NCI-H1694 treated with DMSO at 0.1 percent for 48 hours (cell line): Measurements from ENCODE around the gene PLEKHA4.
"Not testable (repeated sequence)": the region's sequence is repeated elsewhere in the genome, so short reads cannot be mapped to it uniquely, and the experiment has no call there.

Experiments
- DNase-seq: peaks from one replicate; lab custom pipeline; 2025; lab: John Stamatoyannopoulos, UW

The PLEKHA4 gene, protein sequence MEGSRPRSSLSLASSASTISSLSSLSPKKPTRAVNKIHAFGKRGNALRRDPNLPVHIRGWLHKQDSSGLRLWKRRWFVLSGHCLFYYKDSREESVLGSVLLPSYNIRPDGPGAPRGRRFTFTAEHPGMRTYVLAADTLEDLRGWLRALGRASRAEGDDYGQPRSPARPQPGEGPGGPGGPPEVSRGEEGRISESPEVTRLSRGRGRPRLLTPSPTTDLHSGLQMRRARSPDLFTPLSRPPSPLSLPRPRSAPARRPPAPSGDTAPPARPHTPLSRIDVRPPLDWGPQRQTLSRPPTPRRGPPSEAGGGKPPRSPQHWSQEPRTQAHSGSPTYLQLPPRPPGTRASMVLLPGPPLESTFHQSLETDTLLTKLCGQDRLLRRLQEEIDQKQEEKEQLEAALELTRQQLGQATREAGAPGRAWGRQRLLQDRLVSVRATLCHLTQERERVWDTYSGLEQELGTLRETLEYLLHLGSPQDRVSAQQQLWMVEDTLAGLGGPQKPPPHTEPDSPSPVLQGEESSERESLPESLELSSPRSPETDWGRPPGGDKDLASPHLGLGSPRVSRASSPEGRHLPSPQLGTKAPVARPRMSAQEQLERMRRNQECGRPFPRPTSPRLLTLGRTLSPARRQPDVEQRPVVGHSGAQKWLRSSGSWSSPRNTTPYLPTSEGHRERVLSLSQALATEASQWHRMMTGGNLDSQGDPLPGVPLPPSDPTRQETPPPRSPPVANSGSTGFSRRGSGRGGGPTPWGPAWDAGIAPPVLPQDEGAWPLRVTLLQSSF

GRCh38 chr19:48868114-48868886 is at the start of gene PLEKHA4:
TSS of gene PLEKHA4 (minus strand) at chr19:48868617. CDS start at chr19:48867620, 997 bp downstream.
- DNase-seq, result no peak

DNA sequence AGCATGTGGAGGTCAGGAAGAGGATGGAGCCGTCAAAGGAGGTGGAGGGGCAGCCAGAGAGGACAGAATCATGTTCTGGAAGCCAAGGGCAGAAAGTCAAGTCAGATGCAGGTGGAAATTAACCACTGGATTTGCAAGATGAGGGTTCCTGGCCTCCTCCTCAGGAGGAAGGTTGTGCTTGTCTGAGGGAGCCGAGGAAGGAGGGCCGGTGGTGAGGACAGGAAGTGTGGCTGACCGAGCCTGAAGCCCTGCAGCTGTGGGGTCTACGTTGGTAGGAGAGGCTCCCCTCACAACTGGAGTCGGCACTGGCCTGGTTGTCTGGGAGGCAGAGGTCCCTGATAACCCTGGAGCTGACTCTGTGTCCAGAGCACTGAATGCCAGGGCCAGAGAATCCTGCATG is 49.7 kb upstream of the PLEKHA4 start:
- DNase-seq, result no peak

DNA sequence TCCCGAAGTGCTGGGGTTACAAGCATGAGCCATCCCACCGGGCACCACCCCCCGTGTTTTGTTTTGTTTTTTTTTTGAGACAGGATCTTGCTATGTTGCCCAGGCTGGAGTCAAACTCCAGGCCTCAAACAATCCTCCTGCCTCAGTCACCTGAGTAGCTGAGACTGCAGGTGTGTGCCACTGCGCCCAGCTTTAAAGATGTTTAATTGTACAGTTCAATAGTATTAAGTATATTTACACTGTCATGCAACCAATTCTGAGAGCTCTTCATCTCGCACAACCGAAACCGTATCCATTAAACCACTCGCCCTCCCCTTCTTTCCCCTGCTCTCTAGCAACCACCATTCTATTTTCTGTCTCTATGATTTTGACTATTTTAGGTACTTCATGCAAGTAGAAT is 47.3 kb upstream of the PLEKHA4 start:
- no peak for DNase-seq

DNA sequence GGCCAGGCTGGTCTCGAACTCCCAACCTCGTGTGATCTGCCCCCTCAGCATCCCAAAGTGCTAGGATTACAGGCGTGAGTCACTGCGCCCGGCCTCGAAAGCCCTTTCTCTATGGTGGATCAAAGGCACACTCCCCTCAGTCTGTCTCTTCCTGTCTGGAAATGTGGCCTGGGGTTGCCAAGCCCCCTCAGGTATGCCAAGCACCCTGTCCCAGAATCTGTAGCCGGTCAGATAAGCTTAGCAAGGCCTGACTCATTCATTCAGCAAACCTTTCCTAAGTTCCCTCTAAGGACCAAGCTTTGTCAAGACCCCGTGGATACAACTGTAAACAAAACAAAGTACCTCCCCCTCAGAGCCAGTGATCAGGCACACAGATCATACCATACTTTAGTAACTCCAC is 45.8 kb upstream of the PLEKHA4 start:
- no peak for DNase-seq

DNA sequence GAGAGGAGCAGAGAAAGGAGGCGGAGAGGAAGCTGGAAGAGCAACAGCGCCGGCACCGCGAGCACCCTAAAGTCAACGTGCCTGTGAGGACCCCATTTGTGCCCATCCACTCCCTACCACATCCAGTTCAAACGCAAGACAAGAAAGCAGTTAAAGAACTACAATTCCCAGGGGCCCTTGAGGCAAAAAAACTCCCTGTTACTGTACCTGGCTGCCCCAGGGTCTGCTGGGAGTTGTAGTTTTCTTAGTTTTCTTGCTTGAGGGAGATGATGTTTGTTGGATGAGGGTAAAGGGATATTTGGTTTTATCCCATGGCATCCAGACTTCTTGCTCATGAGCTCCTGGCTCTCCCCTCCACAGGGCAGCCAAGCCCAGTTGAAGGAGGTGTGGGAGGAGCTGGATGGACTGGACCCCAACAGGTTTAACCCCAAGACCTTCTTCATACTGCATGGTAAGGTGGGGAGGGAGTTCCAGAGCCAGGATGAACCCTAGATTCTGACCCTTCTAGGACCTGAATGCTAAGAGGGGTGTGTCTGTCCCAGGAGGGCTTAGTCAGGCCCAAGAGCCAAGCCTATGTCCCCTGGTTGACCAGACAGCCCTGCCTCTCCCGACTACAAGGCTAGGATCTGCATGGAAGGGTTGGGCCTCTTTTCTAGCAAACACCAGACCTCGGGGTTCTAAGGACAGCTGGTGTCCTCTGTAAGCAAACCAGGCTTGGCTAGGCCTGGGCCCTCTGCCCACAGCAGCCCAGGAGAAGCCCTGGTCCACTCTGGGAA is 44.9 kb upstream of the PLEKHA4 start:
- DNase-seq, result no peak

DNA sequence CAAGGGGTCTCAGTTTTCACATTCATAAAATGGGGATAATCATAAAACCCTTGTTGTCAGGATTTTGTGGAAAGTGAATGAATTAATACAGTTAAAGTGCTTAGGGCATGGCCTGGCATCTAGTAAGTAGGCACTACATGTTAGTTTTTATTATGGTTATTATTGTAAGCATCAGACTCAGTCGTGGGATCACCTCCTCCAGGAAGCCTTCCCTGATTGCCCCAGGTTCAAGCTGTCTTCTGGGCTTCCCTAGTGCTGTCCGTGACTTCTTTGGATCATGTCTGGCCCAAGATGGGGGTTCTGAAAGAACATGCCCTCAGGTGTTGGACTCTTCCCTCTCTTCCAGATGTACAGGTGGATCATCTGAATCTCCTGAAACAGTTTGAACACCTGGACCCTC is 42.4 kb upstream of the PLEKHA4 start:
- DNase-seq, result no peak

GRCh38 chr19:48909424-48910077 is 41.1 kb upstream of the PLEKHA4 start:
- DNase-seq, result not testable (repeated sequence)

- DNase-seq, result no peak
Measured at GRCh38 chr19:48907671-48908070, 39.3 kb upstream of the PLEKHA4 start.

GRCh38 chr19:48906324-48906723 is 37.9 kb upstream of the PLEKHA4 start:
- no peak for DNase-seq

GRCh38 chr19:48905664-48906063 is 37.2 kb upstream of the PLEKHA4 start:
- no peak for DNase-seq

- DNase-seq, result not testable (repeated sequence)
Measured at GRCh38 chr19:48903788-48904187, 35.4 kb upstream of the PLEKHA4 start.

DNA sequence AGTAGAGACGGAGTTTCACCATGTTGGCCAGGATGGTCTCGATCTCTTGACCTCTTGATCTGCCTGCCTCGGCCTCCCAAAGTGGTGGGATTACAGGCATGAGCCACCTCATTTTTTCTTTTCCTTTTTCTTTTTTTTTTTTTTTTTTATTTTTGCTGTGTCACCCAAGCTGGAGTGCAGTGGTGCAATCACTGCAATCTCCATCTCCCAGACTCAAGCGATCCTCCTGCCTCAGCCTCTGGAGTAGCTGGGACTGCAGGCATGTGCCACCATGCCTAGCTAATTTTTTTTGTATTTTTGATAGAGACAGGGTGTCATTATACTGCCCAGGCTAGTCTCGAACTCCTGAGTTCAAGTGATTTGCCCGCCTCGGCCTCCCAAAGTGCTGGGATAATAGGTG is 33.9 kb upstream of the PLEKHA4 start:
- DNase-seq, result not testable (repeated sequence)

GRCh38 chr19:48900477-48901406 is 32.3 kb upstream of the PLEKHA4 start:
- DNase-seq, result no peak

- peak; percentile 95 for DNase-seq
Measured at GRCh38 chr19:48899781-48900476, 31.5 kb upstream of the PLEKHA4 start, which contains the start of gene NUCB1. TSS of gene NUCB1 (plus strand) at chr19:48900312. CDS start at chr19:48900797, 485 bp downstream.

- not testable (repeated sequence) for DNase-seq
Measured at GRCh38 chr19:48899386-48899749, 31.0 kb upstream of the PLEKHA4 start.

DNA sequence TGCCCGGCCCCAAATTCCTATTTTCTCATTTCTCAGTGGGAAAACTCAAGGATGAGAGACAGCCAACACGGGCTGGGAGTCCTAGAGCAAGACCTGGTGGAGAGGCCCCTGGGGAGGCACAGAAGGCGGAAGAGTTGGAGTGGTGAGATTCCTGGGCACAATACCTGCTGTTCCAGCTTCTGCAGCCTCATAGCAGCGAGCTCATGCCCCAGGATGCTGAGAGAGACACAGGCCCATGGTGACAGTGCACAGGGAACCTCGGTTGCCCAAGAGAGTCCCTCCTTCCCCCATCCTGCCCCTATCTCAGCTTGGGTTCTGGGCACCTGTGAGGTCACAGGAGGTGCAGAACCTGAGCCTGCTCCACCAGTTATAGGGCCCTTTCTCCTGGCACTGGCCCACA is 28.8 kb upstream of the PLEKHA4 start:
- no peak for DNase-seq

DNA sequence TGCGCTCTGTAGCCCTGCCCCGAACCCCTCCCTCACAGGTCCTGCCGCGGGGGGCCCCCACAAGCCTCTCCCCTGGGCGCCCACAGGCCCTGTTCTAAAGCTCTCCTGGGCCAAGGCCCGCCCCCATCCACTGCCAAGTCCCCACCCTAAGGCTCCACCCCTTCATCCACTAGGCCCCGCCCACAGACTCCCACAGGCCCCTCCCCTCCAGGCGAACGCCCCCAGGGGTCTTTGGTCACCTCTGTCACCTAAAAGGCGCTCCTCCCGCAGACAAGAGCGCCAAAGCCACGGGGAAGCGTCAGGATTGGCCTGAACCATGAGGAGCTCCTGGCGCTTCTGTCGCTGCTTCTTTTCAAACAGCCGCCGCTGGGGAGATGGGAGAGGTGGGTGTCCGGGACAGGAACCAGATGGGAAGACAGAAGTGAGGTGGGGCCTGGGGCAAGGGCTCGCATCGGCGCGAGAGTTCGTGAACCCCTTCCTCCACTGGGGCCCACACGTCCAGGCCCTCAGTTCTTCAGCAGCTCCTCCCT is 27.8 kb upstream of the PLEKHA4 start:
- no peak for DNase-seq

DNA sequence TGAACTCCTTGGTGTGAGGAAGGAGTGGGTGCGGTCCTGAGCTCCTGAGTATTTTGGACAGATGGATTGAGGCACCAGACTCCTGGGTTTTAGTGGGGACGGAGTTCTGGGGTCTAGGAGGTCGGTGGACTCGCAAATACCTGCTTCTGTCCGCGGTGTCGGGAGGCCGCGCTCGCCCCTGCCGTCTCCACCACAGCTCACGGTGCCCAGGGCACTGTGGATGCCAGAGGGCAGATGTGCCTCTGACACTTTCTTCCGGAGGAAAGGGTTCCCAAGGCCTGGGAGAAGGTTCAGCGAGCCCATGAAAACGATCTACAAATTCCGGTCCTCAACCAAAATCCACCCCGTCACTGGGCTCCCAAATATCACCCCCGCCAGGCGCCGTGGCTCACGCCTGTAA is 26.8 kb upstream of the PLEKHA4 start:
- no peak for DNase-seq

- DNase-seq, result no peak
Measured at GRCh38 chr19:48890551-48890950, 22.1 kb upstream of the PLEKHA4 start.
